MCF 10A (cell line): ENCODE measurements around the gene INSIG1. TPM values are rescaled to one million over a fixed set of nuclear protein-coding genes. Genes with fewer than 3 reads are reported as not detected.
A peak's percentile ranks its signal among the peaks of the same experiment; 100 is the strongest.

Experiments used
- BruUV-seq: library from RNA; stranded (reverse); fragments of 400-500 nt; replicated peaks from 2 replicates; lab custom pipeline; 2021; lab: Mats Ljungman, UMichigan
- CTCF ChIA-PET: fragments of 300-600 bp; sonication (Branson Sonifier 250); formaldehyde crosslinking; extraction: SDS; loops from one replicate; lab custom pipeline; 2021; ENCODE audit warnings: antibody characterized with exemption, inconsistent platforms; lab: Yijun Ruan, JAX
- POLR2A ChIA-PET: fragments of 300-600, 350-650 bp; sonication (Branson Sonifier 250); formaldehyde crosslinking; extraction: SDS; loops from one replicate; lab custom pipeline; 2020; ENCODE audit warnings: antibody characterized with exemption, inconsistent platforms; lab: Yijun Ruan, JAX
- DNase-seq: peaks from one replicate; pipeline ENCODE4 v3.0.0-alpha.2; 2018; ENCODE audit not compliant: unreplicated experiment
- H3K27ac Mint-ChIP-seq: one replicate; pipeline ENCODE4 v1.8.0; 2022; ENCODE audit warnings: mild to moderate bottlenecking, low read depth, mixed read lengths; ENCODE audit not compliant: unreplicated experiment
- H3K27me3 Mint-ChIP-seq: one replicate; pipeline ENCODE4 v1.8.0; 2022; ENCODE audit warnings: mixed read lengths; ENCODE audit not compliant: insufficient read depth, unreplicated experiment
- H3K36me3 Mint-ChIP-seq: one replicate; pipeline ENCODE4 v1.8.0; 2022; ENCODE audit warnings: mild to moderate bottlenecking, moderate library complexity, mixed read lengths; ENCODE audit not compliant: insufficient read depth, unreplicated experiment
- H3K4me1 Mint-ChIP-seq: one replicate; pipeline ENCODE4 v1.8.0; 2022; ENCODE audit warnings: mixed read lengths; ENCODE audit not compliant: insufficient read depth, unreplicated experiment
- H3K4me3 Mint-ChIP-seq: one replicate; pipeline ENCODE4 v1.8.0; 2022; ENCODE audit warnings: mild to moderate bottlenecking, moderate library complexity, mixed read lengths; ENCODE audit not compliant: unreplicated experiment
- H3K9me3 Mint-ChIP-seq: one replicate; pipeline ENCODE4 v1.8.0; 2022; ENCODE audit warnings: mixed read lengths; ENCODE audit not compliant: unreplicated experiment
- CTCF ChIP-seq: fragments of 200-600 bp; IDR thresholded peaks from one replicate; pipeline ENCODE4 v1.8.0; 2022; ENCODE audit warnings: antibody characterized with exemption, mild to moderate bottlenecking; ENCODE audit not compliant: unreplicated experiment
- intact Hi-C: fragments of 100-400 bp; cut with micrococcal nuclease; formaldehyde crosslinking; loops from 2 replicates; pipeline ENCODE4 v1.14.1; 2022
- total RNA-seq: library from RNA; stranded (reverse); gene quantifications from 2 replicates; pipeline ENCODE4 v1.2.3, GENCODE V29; 2022

The INSIG1 gene
- total RNA-seq, 1 experiment from 2014 or later: 11.2 TPM

- H3K27ac Mint-ChIP-seq: no peak overlapping the region
- no peak overlapping the region for H3K4me3 Mint-ChIP-seq
- H3K4me1 Mint-ChIP-seq: peaks cover 14% of the 10 kb centered on the region
- no peaks in the 10 kb centered on the region for H3K9me3 Mint-ChIP-seq
- TF ChIP-seq CTCF: no peak
- CTCF ChIA-PET: no interaction called here
- POLR2A ChIA-PET: no interaction called here
- no TSS peak for BruUV-seq
- H3K36me3 Mint-ChIP-seq: peaks cover 6% of the 10 kb centered on the region
- peak; percentile 87 for DNase-seq
- peaks cover 9% of the 10 kb centered on the region for H3K27me3 Mint-ChIP-seq
- intact Hi-C loops: no loop called here
Measured at GRCh38 chr7:155291045-155291530, 6.6 kb upstream of the INSIG1 start.

GRCh38 chr7:155291729-155292128 lies 5.9 kb upstream of the INSIG1 start:
- Mint-ChIP-seq H3K9me3 (no peaks in the 10 kb centered on the region), H3K4me1 (peaks cover 19% of the 10 kb centered on the region), H3K4me3 (no peak overlapping the region), H3K27me3 (peaks cover 3% of the 10 kb centered on the region), H3K36me3 (peaks cover 6% of the 10 kb centered on the region), H3K27ac (no peak overlapping the region)
- no peak for DNase-seq
- intact Hi-C loops: no loop called here
- BruUV-seq: no TSS peak
- POLR2A ChIA-PET: no interaction called here
- CTCF ChIA-PET: no interaction called here
- no peak for TF ChIP-seq CTCF

DNA sequence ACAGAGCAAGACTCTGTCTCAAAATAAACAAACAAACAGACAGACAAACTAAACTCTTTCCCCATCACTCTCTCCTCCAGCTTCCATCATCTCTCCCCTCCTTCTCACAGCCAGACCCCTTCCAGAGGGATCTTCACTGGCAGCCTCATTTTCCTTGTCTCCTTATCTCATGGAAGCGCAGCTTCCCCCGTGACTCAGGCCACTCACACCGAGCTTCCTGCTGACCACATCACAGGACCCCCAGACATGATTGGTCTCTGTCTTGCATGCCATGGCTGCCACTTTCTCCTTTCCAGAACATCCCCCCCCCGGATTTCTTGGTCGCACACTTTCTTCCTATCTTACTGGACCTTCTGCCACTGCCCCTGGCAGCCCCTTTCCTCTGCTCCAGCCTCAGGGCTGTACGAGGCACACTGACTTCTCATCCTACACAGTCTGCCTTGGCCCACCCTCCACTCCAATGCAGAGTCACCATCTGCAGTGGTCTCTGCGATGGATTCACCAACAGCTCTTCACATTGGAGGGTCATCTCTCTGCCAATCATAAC lies 4.9 kb upstream of the INSIG1 start:
- peaks cover 19% of the 10 kb centered on the region for H3K4me1 Mint-ChIP-seq
- CTCF ChIA-PET: interaction anchor here (0.6 kb wide), 1 partner anchor 8 kb away, joined by 3 read pairs; no protein-coding TSS in a partner anchor
- POLR2A ChIA-PET: no interaction called here

More for the DNA sequence above, 4.9 kb upstream of the INSIG1 start:
- no TSS peak for BruUV-seq
- Mint-ChIP-seq H3K36me3 (peaks cover 6% of the 10 kb centered on the region), H3K27ac (no peak overlapping the region), H3K27me3 (no peaks in the 10 kb centered on the region), H3K9me3 (no peaks in the 10 kb centered on the region), H3K4me3 (no peak overlapping the region)
- no peak for DNase-seq
- TF ChIP-seq CTCF: no peak
- intact Hi-C loops: no loop called here
